CD14-positive monocyte (primary cell): ENCODE results near the gene POLR2F. TPM values are rescaled to one million over a fixed set of nuclear protein-coding genes. Genes with fewer than 3 reads are reported as not detected.
"Not testable (repeated sequence)": the region's sequence is repeated elsewhere in the genome, so short reads cannot be mapped to it uniquely, and the experiment has no call there.

Experiments used
- DNase-seq, 3 donors: peaks; one replicate each; pipeline ENCODE4 v3.0.0-alpha.2; 2011 to 2022
- H2AFZ ChIP-seq: 2 replicates; pipeline ENCODE4 v1.6.0; 2012; ENCODE audit warnings: mild to moderate bottlenecking, low read depth, low read length, inconsistent platforms; ENCODE audit not compliant: insufficient read depth, poor library complexity, severe bottlenecking
- H3K27ac ChIP-seq, 2 donors: 1 replicate in 1 of 2; 2 replicates in 1 of 2; pipeline ENCODE4 v1.5.1; 2012 to 2013; ENCODE audit warnings: low read length in 2 of 2, control low read depth in 1 of 2, inconsistent platforms in 1 of 2, low read depth in 1 of 2, mild to moderate bottlenecking in 1 of 2
- H3K27me3 ChIP-seq, 2 donors: one replicate each; pipeline versions ENCODE4 v1.6.0 to v1.6.1; 2011 to 2013; ENCODE audit warnings: low read length in 2 of 2; ENCODE audit not compliant: control insufficient read depth in 2 of 2, insufficient read depth in 2 of 2
- H3K36me3 ChIP-seq, 2 donors: replicated peaks in 1 of 2; 1 replicate in 1 of 2; 2 replicates in 1 of 2; pipeline versions ENCODE4 v1.5.1 to v1.6.1; 2012 to 2013; ENCODE audit warnings: low read length in 2 of 2, control low read depth in 1 of 2, inconsistent platforms in 1 of 2, mild to moderate bottlenecking in 1 of 2; ENCODE audit not compliant: insufficient read depth in 2 of 2, control insufficient read depth in 1 of 2
- H3K4me1 ChIP-seq, 2 donors: 1 replicate in 1 of 2; 2 replicates in 1 of 2; pipeline versions ENCODE4 v1.5.1 to v1.6.1; 2012 to 2013; ENCODE audit warnings: low read length in 2 of 2, control low read depth in 1 of 2, inconsistent platforms in 1 of 2, mild to moderate bottlenecking in 1 of 2, moderate library complexity in 1 of 2; ENCODE audit not compliant: insufficient read depth in 2 of 2, control insufficient read depth in 1 of 2
- H3K4me2 ChIP-seq: replicated peaks from 2 replicates; pipeline ENCODE3; 2012; ENCODE audit warnings: low read length, moderate library complexity, mild to moderate bottlenecking; ENCODE audit not compliant: poor library complexity, severe bottlenecking; ENCODE audit errors: extremely low read depth
- H3K4me3 ChIP-seq, 3 experiments: fragments of 200-600 bp in 1 of 3; sonication (generic) in 1 of 3; replicated peaks in 1 of 3; 1 replicate in 2 of 3; 2 replicates in 1 of 3; pipeline ENCODE4 v1.5.1; 2011 to 2013; ENCODE audit warnings: low read length in 3 of 3, mild to moderate bottlenecking in 3 of 3, control low read depth in 2 of 3, low read depth in 2 of 3, inconsistent platforms in 1 of 3, moderate library complexity in 1 of 3
- H3K79me2 ChIP-seq: 2 replicates; pipeline ENCODE4 v1.6.0; 2012; ENCODE audit warnings: mild to moderate bottlenecking, control low read depth, inconsistent platforms, low read length, moderate library complexity; ENCODE audit not compliant: insufficient read depth
- H3K9ac ChIP-seq: 2 replicates; pipeline ENCODE4 v1.6.0; 2017; ENCODE audit warnings: low read length, mild to moderate bottlenecking; ENCODE audit not compliant: insufficient read depth, poor library complexity, severe bottlenecking
- H3K9me3 ChIP-seq, 2 donors: replicated peaks in 1 of 2; 1 replicate in 1 of 2; 2 replicates in 1 of 2; pipeline versions ENCODE4 v1.5.1 to v1.6.1; 2012 to 2013; ENCODE audit warnings: low read length in 2 of 2, control low read depth in 1 of 2; ENCODE audit not compliant: control insufficient read depth in 1 of 2, insufficient read depth in 1 of 2
- H4K20me1 ChIP-seq: 2 replicates; pipeline ENCODE4 v1.6.0; 2012; ENCODE audit warnings: mild to moderate bottlenecking, low read length, control low read depth, moderate library complexity; ENCODE audit not compliant: insufficient read depth
- H3K27ac Mint-ChIP-seq, 7 donors: one replicate each; pipeline ENCODE4 v1.8.0; 2020; ENCODE audit warnings: mild to moderate bottlenecking in 7 of 7, mixed read lengths in 7 of 7, moderate library complexity in 6 of 7, inconsistent platforms in 2 of 7
- H3K27me3 Mint-ChIP-seq, 3 donors: one replicate each; pipeline ENCODE4 v1.8.0; 2021 to 2022; ENCODE audit warnings: low read depth in 3 of 3, mild to moderate bottlenecking in 3 of 3, mixed read lengths in 3 of 3, moderate library complexity in 3 of 3, inconsistent platforms in 1 of 3
- H3K36me3 Mint-ChIP-seq, 2 donors: one replicate each; pipeline ENCODE4 v1.8.0; 2020; ENCODE audit warnings: mixed read lengths in 2 of 2, inconsistent platforms in 1 of 2, mild to moderate bottlenecking in 1 of 2
- H3K4me1 Mint-ChIP-seq: one replicate; pipeline ENCODE4 v1.8.0; 2020; ENCODE audit warnings: mild to moderate bottlenecking, mixed read lengths
- H3K4me3 Mint-ChIP-seq, 2 donors: one replicate each; pipeline ENCODE4 v1.8.0; 2020; ENCODE audit warnings: mild to moderate bottlenecking in 2 of 2, mixed read lengths in 2 of 2, moderate library complexity in 1 of 2
- H3K9me3 Mint-ChIP-seq, 7 donors: one replicate each; pipeline ENCODE4 v1.8.0; 2020 to 2022; ENCODE audit warnings: mixed read lengths in 7 of 7, mild to moderate bottlenecking in 6 of 7, moderate library complexity in 6 of 7, inconsistent platforms in 2 of 7
- CTCF ChIP-seq: fragments of 200-600 bp; IDR thresholded peaks from one replicate; pipeline ENCODE4 v1.8.0; 2022; ENCODE audit warnings: antibody characterized with exemption, mild to moderate bottlenecking
- WGBS: methylation state at CpG from one replicate; pipeline ENCODE4 v1.1.5; 2013; ENCODE audit warnings: missing lambda C conversion rate; ENCODE audit not compliant: insufficient coverage; 5-methylcytosine and 5-hydroxymethylcytosine counted together
- intact Hi-C, 2 donors: fragments of 100-400 bp; cut with micrococcal nuclease; formaldehyde crosslinking; loops; one replicate each; pipeline versions ENCODE4 v1.15.0 to v1.15.1; 2023
- polyA plus RNA-seq, 3 donors: library from polyadenylated mRNA; depleted of rRNA in 1 of 3; unstranded in 2 of 3; stranded (reverse) in 1 of 3; fragments of 300-500 nt in 2 of 3; fragments of >200 nt in 1 of 3; fragmentation: Illumina TruSeq in 2 of 3; gene quantifications; 1 replicate in 2 of 3; 2 replicates in 1 of 3; pipeline ENCODE4 v1.2.3, GENCODE V29; 2012 to 2021

POLR2F gene
- polyA plus RNA-seq, 3 donors, result 45.4 to 182 (median 143) TPM

GRCh38 chr22:37947142-37947795 lies 6.2 kb upstream of the POLR2F start:
- H3K9me3 ChIP-seq, H3K9me3 Mint-ChIP-seq, intact Hi-C loops, H3K36me3 ChIP-seq, H4K20me1 ChIP-seq, H3K27ac ChIP-seq, H2AFZ ChIP-seq, H3K79me2 ChIP-seq, H3K27ac Mint-ChIP-seq, H3K4me3 Mint-ChIP-seq, H3K4me2 ChIP-seq, H3K4me3 ChIP-seq, H3K27me3 ChIP-seq, H3K9ac ChIP-seq, DNase-seq, H3K4me1 ChIP-seq, H3K36me3 Mint-ChIP-seq, H3K4me1 Mint-ChIP-seq: not testable (repeated sequence)
- WGBS, result 100% methylated on average over 5 of the region's 14 CpGs
- H3K27me3 Mint-ChIP-seq, result peaks cover 10 to 13% (median 11%) of the 10 kb centered on the region in 3 donors

- Histone ChIP-seq H2AFZ (no peak overlapping the region), H3K27ac (no peak overlapping the region), H3K4me1 (peaks cover 22 to 23% of the 10 kb centered on the region in 2 donors), H3K4me3 (no peak overlapping the region), H3K36me3 (no peaks in the 10 kb centered on the region), H3K27me3 (peaks cover 9 to 14% of the 10 kb centered on the region in 2 donors), H3K79me2 (peaks cover 16% of the 10 kb centered on the region), H3K4me2 (no peak overlapping the region), H4K20me1 (no peaks in the 10 kb centered on the region), H3K9me3 (no peaks in the 10 kb centered on the region), H3K9ac (no peak overlapping the region)
- Mint-ChIP-seq H3K27ac (no peak overlapping the region), H3K4me3 (peak overlapping the region in 1 of 2 donors; percentile 3), H3K9me3 (peaks cover 0 to 2% (median 0%) of the 10 kb centered on the region in 7 donors), H3K36me3 (peaks cover 2% of the 10 kb centered on the region in 2 donors), H3K27me3 (peaks cover 21 to 24% (median 21%) of the 10 kb centered on the region in 3 donors), H3K4me1 (peaks cover 26% of the 10 kb centered on the region)
- DNase-seq, result no peak
- intact Hi-C loops, result loop anchor here (5.0 to 10.0 kb wide), 2 partner anchors 44 to 373 kb away; partner anchors contain the start of gene MICALL1 (in 1 of the 2)
- TF ChIP-seq CTCF, result no peak
- 100% methylated on average over 1 of the region's 8 CpGs for WGBS
Measured at GRCh38 chr22:37951305-37951704, 2.2 kb upstream of the POLR2F start.

- H4K20me1 ChIP-seq, H3K27ac ChIP-seq, H3K9ac ChIP-seq, H3K9me3 Mint-ChIP-seq, H3K9me3 ChIP-seq, DNase-seq: not testable (repeated sequence)
- H3K36me3 Mint-ChIP-seq, result peaks cover 14 to 15% of the 10 kb centered on the region in 2 donors
- peaks cover 22 to 23% of the 10 kb centered on the region in 2 donors for H3K4me1 ChIP-seq
- intact Hi-C loops, result loop anchor here (5.0 to 10.0 kb wide), 2 partner anchors 45 to 372 kb away; partner anchors contain the start of gene MICALL1 (in 1 of the 2)
- peaks cover 26% of the 10 kb centered on the region for H3K4me1 Mint-ChIP-seq
- H3K4me3 Mint-ChIP-seq, result peak overlapping the region; percentile 94 to 100
- peak overlapping the region in 2 of 3 experiments; percentile 95 to 100 for H3K4me3 ChIP-seq
- WGBS, result 7% methylated on average over 13 of the region's 20 CpGs
- H2AFZ ChIP-seq, result peak overlapping the region; percentile 97
- peaks cover 18 to 24% (median 21%) of the 10 kb centered on the region in 3 donors for H3K27me3 Mint-ChIP-seq
- peak overlapping the region; percentile 91 for H3K4me2 ChIP-seq
- peak overlapping the region in 1 of 7 donors; percentile 99 for H3K27ac Mint-ChIP-seq
- H3K79me2 ChIP-seq, result peaks cover 16% of the 10 kb centered on the region
- H3K36me3 ChIP-seq, result peaks cover 12 to 13% of the 10 kb centered on the region in 2 donors
- peaks cover 9 to 14% of the 10 kb centered on the region in 2 donors for H3K27me3 ChIP-seq
Measured at GRCh38 chr22:37952629-37953028, 870 bp upstream of the POLR2F start.
